ENCODE measurements around the gene ANKRD13D.
"Not testable (repeated sequence)": the region's sequence is repeated elsewhere in the genome, so short reads cannot be mapped to it uniquely, and the experiment has no call there.

Gene ANKRD13D

DNA sequence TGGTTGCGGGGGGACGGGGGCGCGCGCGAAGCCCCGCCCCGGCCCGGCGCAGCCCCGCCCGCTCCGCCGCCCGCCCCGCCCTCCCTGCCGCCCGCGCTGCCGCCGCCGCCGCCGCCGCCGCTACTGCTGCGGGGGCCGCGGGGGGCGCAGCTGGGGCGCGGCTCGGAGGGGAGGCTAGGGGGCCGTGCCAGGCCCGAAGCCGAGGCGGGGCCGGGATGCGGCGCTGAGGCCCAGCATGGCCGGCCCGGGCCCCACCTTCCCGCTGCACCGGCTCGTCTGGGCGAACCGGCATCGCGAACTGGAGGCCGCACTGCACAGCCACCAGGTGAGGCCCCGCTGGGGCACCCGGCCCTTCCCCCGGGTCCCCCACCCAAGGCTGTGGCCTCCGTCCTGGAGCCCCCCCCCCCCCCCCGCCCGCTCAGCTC, at the start of gene ANKRD13D:
Gene ANKRD13D, plus strand, starts transcription at position 78 of the 425 bp plus-strand sequence. Its CDS starts 158 bp downstream, at position 236.
- no peak for DNase-seq (ENCODE audit: low read depth)

DNA sequence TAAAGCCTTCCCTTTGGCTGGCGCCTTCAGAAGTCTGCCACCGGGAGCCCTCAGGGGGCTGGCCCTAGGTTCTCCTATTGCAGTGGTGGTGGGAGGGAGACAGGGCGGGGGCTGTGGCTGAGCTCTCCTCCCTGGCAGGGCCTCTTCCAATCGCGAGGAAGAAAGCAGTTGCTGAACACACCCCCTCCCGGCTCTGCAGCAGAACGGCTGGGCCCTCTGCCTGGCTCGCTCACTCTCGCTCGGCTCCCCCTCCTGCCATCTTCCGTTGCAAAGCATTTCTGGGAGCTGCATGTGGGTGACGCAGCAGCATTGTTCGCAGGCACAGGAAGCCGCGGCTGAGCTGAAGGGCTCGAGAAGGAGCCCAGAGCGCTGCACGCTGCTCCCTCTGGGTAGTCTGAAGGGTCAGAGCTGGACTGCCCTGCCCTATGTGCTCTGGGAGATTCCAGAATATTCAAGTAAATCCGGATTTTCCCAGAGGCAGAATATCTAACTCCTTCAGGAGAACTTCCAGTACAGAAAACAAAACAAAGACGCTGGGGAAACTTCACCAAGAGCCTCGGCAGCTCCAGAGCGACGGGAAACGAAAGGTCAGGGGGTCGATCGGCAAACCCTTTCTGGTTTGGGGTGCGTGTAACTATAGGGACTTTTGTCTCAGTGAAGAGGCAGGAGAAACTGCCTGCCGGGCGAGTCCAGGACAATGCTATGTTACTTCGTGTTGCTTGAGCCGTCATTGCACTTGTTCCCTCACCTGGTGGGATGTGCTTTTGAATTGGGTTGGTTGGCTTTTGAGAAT, 49.1 kb upstream of the ANKRD13D start:
- DNase-seq (ENCODE audit: low read depth), result peak; percentile 92

DNA sequence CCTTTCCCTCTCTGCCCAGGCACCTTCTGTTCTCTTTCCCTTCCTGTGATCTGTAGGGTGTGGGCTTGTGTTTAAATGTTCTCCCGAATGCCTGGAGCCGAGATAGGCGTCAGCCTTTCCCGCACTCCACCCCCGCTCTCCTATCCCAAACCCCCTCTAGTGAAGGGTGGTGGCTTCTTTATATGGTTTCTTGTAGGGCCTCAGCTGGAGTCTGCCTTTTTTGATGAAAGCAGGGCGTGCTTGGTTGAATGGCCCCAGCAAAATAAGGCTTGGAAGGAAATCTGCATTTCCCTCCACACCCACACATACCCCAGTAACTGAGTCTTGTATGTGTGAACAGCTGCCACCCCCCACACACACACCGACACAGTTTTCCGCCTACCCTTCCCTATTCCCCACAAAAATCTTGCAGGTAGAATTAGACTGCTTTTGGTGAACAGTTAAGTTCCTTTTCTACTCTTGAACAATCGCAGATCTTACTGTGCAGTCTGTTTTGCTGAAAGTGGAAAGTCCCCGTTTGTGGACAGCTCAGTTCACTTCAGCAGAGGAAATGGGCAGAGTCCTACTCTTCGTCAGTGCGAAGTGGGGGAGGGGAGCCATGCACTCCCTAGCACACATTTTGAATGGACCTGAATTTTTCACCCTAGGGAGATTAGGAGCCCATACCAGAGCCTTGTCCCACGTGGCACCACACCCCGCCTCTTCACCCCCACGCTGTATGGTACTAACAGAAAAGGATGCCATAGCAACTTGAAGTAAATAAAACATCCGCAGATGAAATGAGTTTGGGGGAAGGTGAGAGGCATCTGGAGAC, 48.3 kb upstream of the ANKRD13D start:
- peak; percentile 68 for DNase-seq (ENCODE audit: low read depth)

DNA sequence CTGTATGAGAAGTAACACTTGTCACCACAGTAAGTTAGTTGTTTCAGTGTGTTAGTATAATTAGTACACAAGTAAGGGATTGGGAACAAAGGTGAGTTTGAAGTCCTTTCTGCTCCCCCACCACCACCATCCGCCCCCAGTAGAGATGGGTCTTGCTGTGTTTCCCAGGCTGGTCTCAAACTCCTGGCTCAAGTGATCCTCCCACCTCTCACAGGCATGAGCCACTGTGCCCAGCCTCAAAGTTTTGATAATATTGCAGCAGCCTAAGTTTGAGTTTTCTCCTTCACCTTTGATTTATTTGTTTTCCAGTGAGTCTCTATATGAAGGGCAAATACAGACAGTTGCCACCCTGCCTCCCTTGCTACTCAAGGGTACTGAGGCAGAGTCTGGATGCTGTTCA, 46.6 kb upstream of the ANKRD13D start:
- no peak for DNase-seq (ENCODE audit: low read depth)

DNA sequence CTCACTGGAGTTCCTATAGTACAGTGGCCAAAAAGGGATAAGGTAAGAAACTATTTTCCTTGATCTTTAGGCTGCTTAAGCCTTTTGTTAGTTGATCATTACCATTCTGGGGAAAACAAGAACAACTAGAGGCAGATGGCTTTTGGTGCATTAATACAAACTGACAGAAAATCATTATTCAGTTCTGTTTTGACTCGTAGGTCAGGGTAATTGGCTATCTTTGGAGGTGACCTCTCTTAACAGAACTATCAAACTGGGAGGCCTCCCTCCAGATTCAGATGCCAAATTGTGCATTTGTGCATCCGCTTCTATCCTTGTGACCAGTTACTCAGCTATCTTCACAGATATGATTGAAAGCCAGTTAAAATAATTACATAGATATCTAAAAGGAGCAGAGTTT, 46.1 kb upstream of the ANKRD13D start:
- DNase-seq (ENCODE audit: low read depth), result no peak

DNA sequence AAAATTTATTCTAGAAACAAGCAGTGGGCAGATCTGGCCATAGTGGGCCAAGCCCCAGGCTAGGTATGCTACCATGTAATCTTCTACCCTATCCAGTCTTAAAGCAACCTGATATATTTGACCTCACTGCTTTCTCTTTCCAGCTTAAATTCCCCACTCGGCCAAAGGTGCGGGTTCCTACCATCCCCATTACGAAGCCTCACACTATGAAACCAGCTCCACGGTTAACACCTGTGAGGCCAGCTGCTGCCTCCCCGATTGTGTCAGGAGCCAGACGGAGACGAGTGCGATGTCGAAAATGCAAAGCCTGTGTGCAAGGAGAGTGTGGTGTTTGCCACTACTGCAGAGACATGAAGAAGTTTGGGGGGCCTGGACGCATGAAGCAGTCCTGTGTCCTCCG, 44.1 kb upstream of the ANKRD13D start:
- no peak for DNase-seq (ENCODE audit: low read depth)

DNA sequence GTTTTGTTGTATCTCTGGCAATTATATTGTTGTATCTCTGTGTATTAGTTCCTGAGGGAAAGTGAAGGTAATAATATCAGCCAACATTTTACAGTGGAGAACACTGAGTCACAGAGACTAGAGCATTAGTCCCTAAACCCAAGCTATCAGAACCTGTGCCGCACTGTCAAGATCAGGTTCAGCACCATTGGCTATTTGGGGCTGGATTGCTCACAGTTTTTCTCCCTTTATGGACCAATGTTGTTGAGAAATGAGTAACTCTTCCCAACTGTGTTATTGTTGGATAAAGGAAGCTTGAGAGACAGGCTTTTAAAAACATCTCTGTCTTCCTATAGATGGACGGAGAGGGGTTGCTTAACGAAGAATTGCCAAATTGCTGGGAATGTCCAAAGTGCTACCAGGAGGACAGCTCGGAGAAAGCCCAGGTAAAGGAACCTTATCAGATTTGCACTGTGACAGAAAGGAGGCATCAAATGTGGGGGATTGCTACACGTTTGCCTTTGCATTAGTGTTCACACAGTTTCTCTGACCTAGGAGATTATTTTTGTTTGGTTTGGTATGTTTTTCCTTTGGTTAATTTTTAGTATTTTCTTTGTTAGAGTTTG, 41.1 kb upstream of the ANKRD13D start:
- DNase-seq (ENCODE audit: low read depth), result no peak

DNA sequence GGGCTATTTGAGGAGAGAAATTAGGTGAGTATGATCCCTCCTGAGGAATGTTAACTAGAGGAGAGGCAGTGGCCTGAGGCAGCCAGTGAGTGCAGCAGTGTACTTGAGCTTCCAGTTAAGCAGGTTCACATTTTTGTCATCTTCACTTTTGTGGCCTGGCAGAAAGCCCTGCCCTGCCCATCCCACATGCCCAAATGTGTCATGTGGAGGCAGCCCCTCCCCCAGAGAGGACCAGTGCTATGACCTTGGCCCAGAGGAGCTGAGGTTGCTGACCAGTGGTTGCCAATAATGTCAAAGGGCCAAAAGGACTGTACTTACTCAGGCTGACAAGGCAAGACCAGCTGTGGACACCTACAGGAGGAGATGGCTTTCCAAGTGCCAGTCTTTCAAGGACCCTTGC, 40.5 kb upstream of the ANKRD13D start:
- no peak for DNase-seq (ENCODE audit: low read depth)

DNA sequence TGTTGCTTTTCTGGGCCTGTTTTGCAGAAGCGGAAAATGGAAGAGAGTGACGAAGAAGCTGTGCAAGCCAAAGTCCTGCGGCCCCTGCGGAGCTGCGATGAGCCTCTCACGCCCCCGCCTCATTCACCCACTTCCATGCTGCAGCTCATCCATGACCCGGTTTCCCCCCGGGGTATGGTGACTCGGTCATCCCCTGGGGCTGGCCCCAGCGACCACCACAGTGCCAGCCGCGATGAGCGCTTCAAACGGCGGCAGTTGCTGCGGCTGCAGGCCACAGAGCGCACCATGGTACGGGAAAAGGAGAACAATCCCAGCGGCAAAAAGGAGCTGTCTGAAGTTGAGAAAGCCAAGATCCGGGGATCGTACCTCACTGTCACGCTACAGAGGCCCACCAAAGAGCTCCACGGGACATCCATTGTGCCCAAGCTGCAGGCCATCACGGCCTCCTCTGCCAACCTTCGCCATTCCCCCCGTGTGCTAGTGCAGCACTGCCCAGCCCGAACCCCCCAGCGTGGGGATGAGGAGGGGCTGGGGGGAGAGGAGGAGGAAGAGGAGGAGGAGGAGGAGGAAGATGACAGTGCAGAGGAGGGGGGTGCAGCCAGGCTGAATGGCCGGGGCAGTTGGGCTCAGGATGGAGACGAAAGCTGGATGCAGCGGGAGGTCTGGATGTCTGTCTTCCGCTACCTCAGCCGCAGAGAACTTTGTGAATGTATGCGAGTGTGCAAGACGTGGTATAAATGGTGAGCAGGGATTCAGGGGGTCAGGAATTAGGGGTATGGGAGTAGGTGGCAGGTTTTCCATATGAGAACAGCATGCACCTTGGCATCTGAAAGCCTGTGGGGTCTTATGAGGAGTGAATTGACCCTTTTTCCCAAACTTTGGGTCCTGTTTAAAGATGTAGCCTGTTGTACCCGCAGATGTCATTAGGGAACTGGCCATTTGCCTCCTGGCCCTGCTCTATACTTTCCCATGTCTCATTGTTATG, 38.8 kb upstream of the ANKRD13D start:
- no peak for DNase-seq (ENCODE audit: low read depth)

DNA sequence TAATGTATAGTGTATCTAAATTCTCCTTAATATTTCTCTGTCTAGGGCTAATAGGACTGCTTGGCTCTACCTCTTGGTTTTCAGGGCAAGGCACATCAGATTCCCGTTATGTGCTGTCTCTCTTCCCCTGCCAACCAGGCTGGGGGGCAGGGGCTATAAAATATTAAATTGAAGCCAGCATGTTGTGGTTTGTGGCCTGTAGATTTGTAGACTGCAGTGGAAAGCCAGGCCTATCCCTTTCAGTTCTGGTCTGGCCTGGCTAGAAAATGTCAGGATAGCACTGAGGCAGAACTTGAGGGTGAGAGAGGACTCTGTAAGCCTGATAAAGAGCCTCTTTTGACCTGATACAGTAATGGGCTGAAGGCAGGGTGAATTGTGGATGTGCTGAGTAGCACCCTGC, 37.3 kb upstream of the ANKRD13D start:
- no peak for DNase-seq (ENCODE audit: low read depth)

DNA sequence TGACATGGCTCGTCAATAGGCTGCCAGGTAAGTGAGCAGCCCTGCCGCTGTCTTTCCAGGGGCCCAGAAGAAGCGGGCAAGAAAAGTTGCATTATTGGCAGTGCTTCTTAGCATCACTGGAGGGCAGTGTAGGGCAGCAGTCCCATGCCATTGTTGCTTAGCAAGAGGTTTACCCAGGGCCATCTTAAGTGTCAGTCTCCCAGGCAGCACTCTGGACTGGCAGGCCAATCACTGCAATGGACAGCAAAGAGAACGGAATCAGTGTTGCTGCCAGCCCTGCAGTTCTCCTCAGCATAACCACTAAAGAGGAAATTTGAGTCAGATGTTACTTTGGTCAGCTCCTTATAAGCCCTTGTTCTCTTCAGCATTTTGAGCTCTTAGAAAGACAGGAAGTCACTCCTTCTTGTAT, 36.3 kb upstream of the ANKRD13D start:
- no peak for DNase-seq (ENCODE audit: low read depth)

DNA sequence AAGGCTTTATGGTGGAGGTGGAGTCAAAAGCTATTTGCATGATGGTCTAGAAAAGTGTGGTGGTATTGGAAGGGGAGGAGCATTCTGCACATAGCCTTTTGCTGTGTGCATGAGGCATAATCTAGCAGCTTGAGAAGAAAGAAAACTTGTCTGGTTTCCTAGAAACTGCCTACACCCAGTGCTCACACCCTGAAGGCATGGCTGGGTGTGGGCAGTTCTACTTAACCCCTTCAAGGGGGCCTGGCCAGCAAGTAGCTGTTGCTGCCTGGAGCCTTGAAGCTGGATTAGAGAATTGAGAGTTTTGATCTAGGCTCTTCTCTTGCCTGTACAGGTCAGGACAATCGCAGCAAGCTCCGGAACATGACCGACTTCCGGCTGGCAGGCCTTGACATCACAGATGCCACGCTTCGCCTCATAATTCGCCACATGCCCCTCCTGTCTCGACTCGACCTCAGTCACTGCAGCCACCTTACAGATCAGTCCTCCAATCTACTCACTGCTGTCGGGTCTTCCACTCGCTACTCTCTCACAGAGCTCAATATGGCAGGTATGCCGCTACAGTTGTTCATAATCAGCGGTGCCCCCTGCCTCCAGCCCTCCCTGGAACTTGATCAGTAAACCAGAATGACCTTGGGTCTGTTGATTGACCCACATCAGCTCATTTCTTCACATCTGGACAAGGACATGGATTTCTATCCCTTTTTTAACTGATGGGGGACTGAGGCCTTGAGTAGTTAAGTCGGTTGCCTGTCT, 35.1 kb upstream of the ANKRD13D start:
- DNase-seq (ENCODE audit: low read depth), result no peak

DNA sequence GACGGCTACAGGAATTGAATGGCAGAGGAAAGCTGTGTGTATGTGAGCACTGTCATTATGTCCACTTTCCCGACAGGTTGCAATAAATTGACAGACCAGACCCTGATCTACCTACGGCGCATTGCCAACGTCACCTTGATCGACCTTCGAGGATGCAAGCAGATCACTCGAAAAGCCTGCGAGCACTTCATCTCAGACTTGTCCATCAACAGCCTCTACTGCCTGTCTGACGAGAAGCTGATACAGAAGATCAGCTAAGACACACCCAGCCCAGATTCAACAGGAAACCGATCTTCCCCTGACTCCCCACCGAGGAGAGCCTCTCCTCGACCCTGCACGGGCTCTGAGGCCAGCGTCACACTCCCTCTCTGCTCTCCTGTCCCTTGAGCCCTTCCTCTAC, 34.3 kb upstream of the ANKRD13D start:
- no peak for DNase-seq (ENCODE audit: low read depth)

DNA sequence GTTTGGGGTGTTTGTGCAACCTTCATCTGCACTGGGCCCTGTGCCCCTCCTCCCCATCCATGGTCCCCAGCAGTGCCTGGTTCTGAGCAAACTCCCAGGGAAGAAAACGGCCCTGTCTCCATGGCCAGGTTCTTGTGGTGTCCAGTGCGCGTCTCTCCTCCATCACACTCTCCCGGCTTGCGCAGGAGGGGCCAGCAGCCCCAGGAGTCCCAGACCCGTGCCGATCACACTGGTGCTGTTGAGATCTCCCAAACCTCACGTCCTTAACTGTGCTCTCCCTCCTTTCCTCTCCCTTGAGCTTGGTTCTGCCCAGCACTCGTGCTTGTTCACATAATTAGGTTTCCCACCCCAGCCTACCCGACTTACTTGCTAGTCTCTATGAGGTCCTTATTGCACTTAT, 33.8 kb upstream of the ANKRD13D start:
- DNase-seq (ENCODE audit: low read depth), result no peak

DNA sequence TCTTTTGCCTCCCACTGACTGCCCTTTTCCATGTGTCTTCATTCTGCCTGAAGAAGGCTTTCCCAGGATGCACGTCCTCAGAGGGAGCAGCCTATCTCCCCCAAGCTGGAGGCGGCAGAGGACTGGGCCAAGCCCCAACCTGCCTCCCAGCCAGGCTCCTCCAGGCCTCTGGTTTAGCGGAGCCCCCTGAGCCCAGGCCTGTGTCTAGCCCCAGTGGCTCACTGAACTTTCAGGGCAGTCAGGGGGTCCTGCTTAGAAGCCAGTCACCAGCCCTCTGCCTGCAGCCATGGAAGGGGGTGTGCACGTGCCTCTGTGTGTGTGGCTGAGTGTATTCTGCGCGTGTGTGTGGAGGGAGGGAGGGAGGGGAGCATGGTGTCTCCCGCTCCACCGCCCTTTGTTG, 33.2 kb upstream of the ANKRD13D start:
- DNase-seq (ENCODE audit: low read depth), result no peak

DNA sequence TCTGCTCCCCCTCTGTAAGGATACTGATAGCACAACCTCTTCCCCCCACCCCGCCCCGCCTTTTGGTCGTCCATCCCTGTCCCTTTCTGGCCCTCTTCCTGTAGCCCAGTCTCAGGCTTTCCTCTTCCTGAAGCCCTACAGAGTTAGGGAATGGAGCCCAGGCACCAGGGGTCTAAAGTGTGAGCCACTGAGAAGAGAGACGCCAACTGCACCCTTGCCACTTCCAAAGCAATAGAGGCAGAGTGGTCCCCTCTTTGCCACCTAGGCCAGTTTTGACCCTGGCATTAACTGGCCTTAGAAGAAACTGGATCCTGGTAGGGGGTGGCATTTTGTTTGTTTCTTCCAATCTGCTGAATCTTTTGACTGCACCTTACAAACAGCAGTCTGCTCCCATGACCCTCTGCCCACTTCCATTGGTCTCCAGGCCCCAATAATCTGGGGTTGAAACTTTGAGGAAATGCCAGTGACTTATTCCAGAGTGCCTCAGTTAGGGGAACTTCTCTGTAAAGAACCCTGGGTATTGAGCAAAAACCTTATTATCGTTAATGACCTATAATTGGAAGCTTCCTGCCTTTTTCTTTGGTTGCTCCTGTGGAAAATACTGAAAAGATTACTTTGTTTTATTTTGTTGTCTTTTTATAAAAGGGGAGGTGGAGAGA, 32.5 kb upstream of the ANKRD13D start:
- DNase-seq (ENCODE audit: low read depth), result no peak

DNA sequence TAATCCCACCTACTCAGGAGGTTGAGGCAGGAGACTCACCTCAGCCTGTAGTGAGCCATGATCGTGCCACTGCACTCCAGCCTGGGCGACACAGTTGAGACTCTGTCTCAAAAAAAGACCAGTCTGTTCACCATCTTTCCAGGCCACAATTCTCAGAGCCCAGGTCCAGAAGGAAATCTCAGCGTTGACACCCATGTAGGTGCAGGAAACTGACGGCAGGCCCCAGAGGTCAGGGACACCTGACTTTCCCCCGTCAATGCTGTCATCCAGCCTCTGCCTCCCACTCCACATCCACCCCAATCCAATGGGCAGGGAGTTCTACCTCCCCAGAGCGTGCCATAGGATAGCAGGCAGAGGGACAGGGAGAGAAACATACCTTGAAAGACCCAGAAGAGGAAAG, 28.7 kb upstream of the ANKRD13D start:
- no peak for DNase-seq (ENCODE audit: low read depth)

DNA sequence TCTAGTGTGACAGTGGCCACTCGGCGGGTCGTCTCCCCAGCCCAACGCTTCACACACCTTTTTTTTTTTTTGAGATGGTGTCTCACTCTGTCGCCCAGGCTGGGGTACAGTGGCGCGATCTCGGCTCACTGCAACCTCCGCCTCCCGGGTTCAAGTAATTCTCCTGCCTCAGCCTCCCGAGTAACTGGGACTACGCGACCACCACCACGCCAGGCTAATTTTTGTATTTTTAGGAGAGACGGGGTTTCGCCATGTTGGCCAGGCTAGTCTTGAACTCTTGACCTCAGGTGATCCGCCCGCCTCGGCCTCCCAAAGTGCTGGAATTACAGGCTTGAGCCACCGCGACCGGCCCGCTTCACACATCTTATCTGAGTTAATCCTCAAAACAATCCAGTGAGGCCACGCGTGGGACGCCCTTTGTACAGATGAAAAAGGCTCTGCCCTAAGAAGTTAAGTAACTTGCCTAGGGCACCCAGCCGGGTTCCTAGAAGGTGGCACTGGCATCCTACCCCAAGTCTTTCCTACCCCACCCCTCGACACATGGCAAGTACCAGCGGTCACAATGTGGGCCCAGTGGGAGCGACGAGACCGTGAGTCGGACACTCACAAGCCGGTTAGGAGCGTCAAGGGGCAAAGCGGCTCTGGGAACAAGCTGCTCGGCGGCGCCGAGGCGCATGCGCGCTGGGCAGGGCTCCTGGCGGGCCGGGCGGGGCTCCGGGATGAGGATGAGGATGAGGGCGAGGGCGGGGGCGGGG, 28.0 kb upstream of the ANKRD13D start:
- DNase-seq (ENCODE audit: low read depth), result not testable (repeated sequence)

DNA sequence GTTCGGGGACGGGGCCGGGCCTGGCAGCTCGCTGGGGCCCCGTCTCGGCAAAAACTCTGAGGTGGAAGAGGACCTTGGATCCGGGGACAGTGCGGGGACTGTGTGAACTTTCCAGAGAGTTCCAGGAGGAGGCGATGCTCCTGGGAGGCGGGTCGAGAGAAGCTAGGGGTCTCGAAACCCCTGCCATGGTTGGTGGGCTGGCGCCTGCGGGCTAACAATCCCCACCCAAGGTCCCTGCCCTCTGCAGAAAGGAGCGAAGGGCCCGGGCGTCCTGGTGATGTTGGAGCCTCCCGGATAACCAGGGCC, 27.5 kb upstream of the ANKRD13D start:
- DNase-seq (ENCODE audit: low read depth), result no peak

Data from stimulated activated CD8-positive, alpha-beta memory T cell treated with anti-CD3 and anti-CD28 coated beads, Interleukin-4, amount 100 ng/mL, for 24 hours (primary cell).